Activated gamma-delta T cell treated with Interleukin-2 at 50 U/mL for 16 hours (primary cell): ENCODE measurements around the gene SEC24D.
"Not testable (repeated sequence)": the region's sequence is repeated elsewhere in the genome, so short reads cannot be mapped to it uniquely, and the experiment has no call there.

ENCODE experiments used
- DNase-seq: peaks from one replicate; pipeline ENCODE4 v3.0.0-alpha.2; 2020

The SEC24D gene, protein sequence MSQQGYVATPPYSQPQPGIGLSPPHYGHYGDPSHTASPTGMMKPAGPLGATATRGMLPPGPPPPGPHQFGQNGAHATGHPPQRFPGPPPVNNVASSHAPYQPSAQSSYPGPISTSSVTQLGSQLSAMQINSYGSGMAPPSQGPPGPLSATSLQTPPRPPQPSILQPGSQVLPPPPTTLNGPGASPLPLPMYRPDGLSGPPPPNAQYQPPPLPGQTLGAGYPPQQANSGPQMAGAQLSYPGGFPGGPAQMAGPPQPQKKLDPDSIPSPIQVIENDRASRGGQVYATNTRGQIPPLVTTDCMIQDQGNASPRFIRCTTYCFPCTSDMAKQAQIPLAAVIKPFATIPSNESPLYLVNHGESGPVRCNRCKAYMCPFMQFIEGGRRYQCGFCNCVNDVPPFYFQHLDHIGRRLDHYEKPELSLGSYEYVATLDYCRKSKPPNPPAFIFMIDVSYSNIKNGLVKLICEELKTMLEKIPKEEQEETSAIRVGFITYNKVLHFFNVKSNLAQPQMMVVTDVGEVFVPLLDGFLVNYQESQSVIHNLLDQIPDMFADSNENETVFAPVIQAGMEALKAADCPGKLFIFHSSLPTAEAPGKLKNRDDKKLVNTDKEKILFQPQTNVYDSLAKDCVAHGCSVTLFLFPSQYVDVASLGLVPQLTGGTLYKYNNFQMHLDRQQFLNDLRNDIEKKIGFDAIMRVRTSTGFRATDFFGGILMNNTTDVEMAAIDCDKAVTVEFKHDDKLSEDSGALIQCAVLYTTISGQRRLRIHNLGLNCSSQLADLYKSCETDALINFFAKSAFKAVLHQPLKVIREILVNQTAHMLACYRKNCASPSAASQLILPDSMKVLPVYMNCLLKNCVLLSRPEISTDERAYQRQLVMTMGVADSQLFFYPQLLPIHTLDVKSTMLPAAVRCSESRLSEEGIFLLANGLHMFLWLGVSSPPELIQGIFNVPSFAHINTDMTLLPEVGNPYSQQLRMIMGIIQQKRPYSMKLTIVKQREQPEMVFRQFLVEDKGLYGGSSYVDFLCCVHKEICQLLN

DNA sequence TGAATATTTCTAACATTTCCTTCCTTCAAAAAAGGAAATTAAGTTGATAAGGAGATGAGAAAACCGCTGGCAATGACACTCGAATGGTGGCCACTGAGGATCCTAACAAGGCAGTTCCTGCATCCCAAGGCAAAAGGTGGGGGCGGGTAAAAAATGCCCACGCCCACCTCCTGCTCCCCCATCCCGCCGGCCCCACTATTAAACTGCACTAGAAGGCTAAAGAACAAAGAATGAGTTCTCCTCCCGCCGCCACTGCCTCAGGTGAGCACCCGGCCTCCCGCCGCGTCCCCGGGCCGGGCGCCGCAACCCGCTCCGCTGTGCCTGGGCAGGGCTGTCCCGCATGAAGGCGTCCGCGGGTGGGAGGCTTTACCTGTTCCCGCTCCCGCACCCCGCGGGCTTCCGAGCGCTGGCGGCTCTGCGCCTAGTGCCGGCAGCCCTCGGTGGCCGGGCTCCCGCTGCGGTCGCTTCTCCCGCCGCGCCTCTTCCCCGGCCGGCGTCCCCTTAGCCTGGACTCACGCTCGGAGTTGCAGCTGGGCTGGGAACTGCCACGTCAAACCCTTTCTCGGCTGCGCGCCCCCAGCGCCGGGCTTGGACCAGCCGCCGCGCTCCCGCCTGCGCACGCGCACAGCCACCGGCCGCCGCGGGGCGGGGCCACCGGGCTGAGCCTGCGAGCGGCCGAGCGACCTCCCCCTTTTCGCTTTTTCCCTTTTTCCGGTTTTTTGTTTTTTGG, at the start of gene SEC24D:
TSS of gene SEC24D (minus strand) at position 556 of the 730 bp plus-strand sequence. CDS start 2,430 bp downstream, outside the sequence.
- DNase-seq: peak; percentile 76

DNA sequence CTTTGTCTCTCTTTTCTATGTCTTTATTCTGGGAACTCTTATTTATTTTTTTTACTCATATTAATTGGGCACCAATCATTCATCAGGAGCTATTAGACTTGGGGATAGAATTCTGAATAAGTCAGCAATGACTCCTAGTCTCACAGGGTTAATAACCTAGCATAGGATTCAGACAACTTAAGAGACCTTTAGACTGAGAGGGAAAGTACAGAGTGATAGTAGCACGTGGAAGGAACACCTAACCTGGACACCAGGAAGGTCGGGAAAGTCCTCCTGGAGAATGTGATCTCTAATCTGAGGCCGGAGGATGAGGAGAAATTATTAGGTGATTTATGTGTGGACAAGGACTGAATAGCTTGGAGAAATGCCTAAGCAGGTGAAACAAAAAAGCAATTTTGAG, 48.8 kb upstream of the SEC24D start:
- no peak for DNase-seq

DNA sequence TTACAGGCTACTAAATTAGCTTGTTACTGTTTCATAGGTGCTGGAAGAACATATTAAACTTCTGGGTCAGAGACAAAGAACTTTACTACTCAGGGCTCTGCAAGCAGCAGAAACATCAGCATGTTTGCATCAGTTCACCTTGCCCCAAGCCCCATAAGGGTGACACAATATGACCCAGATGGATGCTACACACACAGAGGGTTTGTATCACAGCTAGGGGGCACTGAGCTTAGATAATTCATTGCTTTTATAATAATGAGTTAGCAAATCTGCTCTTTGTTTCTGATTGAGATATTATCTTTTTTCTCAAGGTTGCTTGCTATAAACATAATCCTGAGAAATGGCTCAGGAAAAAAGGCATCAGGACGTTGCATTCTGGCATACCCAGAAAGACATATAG, 47.9 kb upstream of the SEC24D start:
- DNase-seq: no peak

DNA sequence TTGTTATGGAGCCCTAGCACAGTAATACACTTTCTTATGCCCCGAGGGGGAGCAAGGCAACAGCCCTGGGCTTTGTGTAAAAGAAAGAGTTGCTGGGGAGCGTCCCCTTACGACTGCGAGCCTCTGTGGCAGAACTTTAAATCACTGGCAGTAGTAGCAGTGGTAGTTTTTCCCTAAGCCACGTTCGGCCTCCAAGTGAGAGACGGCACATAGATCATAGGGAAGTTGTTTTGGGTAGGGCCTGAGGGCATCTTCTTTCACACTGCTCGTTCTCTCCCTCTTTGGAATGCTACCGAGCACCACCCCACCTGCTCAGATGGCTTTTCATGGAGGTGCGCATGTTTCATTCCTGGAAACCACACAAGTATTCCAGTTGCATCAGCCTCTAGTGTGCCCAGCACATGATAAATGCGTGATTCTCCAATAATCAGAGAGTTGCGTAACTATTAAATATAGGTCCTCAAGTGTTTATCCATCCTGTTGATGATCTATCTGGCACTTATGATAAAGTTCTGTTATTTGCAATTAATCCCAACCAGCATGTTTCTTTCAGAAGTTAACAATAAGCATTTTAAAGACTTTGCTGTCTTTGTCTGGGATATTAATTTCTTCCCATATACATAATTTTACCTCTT, 45.7 kb upstream of the SEC24D start:
- no peak for DNase-seq

DNA sequence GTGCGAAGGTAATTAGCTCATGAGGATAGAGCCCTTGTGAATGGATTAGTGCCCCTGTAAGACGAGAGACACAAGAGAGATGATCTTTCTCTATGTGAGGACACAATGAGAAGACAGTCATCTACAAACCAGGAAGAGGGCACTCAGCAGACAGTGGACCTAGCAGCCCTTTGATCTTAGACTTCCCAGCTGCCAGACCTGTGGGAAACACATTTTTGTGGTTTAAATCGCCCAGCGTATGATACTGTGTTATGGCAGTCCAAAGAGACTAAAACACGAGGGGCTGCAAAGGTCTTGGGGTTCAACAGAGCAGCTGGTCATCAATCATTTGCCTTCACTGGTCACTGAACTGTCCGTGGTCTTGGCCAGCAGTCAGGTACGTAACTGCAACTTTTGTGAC, 43.5 kb upstream of the SEC24D start:
- DNase-seq: no peak

DNA sequence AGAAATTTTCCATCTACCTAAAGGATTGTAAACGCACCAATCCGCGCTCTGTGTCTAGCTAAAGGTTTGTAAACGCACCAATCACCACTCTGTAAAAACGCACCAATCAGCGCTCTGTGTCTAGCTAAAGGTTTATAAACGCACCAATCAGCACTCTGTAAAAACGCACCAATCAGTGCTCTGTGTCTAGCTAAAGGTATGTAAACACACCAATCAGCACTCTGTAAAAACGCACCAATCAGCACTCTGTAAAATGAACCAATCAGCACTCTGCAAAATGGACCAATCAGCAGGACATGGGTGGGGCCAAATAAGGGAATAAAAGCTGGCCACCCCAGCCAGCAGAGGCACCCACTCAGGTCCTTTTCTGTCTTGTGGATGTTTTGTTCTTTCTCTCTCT, 42.6 kb upstream of the SEC24D start:
- DNase-seq: not testable (repeated sequence)

DNA sequence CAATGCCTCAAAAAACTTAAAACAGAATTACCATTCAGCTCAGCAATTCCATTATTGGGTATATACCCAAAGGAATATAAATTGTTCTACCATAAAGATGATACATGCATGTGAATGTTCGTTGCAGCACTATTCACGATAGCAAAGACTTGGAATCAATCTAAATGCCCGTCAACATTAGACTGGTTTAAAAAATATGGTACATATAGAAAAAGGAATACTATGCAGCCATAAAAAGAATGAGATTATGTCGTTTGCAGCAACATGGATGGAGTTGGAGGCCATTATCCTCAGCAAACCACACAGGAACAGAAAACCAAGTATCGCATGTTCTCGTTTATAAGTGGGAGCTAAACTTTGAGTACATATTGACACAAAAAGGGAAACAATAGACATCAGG, 41.9 kb upstream of the SEC24D start:
- no peak for DNase-seq

DNA sequence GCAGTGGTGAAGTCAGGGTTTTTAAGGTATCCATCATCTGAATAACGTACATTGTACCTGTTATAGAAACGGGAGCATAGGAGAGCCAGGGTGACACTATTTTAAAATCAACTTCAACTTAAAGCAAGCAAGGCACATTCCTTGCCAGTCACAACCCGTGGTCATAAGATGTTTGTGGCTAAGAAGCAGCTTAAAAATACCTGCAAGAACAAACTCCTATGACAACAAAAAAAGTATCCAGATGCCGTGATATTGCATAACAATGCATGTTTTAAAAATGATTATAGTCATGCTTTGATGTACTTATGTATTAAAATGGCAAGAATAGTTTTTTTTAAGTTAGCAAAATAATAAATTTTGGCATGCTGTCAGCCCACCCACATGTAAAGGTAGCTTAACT, 36.3 kb upstream of the SEC24D start:
- DNase-seq: no peak

DNA sequence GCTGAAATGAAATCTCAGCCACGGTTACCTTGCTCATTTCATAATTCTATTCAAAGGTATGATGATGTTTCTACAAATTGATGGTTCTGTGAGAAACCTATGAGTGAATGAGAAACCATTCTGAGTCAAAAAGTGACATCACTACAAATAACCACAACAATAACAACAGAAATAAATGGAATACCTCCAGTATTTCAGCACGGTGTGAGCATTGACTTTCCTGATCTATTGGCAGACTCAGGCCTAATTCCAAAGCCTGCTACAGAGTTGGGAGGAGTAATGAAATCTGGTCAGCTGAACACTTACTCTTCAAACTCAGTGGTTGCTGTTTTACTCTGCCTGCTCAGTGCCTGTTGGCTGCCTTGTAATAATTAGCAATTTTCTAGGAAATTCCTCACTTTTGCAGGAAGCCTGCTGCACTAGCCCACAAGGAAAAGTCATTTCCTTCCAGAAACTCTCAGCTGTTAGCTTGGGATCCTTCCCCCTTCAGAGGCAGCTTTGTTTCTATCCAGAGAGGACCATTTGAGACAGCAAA, 33.9 kb upstream of the SEC24D start:
- no peak for DNase-seq

DNA sequence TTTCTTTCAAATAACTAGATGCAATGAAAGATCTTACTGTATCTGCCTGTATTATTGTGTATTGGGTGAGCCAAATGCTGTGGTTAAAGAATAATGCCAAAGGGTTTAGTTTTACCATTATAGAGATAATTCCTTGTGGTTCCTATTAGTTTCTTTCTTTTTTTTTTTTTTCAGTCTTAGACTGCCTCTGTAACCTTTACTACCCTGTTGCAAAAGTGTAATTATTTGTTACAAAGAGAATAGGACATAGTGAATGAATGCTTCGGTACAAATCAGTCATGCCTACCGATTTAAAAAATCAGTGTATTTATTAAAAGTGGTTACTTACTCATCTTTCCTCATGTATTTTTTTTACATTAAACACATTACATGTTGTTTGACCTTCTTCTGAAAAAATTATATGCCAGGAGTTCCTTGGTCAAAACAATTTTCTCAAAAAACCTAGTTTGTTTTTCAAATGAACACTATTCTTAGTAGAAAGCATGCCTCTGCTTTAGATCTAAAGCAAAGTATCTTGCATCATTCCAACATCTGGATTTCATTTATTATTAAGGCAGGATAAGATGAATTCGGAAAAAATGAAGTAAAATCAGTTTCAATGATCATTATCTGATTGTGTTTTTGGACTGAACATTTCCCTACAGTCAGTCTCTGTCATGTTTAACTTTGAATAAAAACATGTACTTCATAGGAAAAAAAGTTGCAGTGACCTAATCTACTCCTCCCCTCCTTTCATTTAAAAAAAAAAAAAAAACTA, 31.6 kb upstream of the SEC24D start:
- DNase-seq: no peak

DNA sequence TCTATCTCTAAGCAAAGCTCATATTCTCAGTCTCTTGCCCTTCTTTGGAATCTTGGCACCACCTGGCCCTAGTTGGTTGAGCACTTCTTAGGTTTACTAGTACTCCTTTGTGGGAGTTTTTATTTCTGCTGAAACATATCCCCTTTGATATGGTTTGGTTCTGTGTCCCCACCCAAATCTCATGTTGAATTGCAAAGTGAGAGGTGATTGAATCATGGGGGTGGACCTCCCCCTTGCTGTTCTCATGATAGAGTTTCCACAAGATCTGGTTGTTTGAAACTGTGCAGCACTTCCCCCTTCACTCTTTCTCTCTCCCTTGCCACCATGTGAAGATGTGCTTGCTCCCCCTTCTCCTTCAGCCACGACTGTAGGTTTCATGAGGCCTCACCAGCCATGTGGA, 30.5 kb upstream of the SEC24D start:
- no peak for DNase-seq

DNA sequence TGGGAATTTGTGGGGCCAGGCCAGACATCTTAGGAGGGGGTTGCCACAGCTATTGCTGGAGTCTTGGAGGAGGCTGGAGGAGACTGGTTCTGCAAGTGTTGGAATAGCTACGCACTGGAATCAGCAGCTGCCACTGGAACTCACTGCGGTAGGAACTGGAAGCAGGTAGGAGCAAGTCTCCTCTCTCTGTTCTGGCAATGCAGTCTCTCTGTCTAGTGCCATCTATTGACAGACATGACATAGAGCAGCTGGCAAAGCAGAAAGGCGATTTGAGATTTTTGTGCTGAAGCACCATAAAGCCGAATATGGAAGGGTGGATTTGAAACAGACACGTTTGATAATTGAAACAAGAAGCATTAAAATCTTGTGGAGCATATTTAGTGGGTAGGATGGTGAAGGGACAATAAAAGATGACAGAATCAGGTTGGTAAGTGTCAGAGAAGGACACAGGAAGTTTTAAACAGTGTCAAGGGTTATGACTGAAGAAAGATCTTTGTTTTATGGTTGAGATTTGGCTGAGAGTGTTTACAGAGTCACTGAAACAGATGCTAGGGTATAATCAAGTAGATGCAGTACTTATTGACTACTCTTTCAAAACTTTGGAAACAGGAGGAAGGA, 29.3 kb upstream of the SEC24D start:
- DNase-seq: no peak

DNA sequence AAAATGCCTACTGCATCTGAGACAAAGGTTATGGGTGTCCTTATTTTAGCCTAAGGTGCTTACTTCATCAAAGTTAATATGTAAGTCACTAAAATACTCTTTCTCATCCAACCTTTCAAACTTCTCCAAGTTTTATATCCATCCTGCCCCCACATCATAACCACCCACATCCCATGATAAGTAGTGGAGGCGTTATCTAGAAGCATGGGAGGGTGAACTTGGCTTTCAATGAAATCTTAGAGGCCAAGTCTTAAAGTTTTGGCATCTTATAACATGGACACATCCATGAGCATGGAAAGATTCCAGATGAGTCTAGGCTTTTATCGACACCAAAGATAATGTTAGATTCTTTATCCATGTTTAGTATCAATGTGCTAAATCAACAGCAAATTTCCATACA, 22.9 kb upstream of the SEC24D start:
- no peak for DNase-seq

DNA sequence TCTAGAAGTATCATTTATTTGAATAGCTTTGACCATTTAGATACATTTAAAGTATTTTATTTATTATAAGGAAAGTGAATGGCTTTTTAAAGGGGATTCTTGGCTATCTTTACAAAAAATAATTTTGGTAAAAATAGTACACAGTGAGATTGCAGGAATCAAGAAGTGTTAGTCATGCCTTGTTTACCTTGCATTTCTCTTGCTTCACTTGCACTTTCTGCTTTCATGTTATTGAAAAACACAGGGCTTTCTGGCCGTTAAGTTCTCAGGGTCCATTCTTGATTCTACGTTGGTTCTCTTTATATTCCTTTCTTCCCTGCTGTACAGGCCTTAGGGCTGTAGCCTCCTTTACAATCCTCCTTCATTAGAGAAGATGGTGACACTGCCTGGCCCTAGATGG, 21.8 kb upstream of the SEC24D start:
- no peak for DNase-seq

DNA sequence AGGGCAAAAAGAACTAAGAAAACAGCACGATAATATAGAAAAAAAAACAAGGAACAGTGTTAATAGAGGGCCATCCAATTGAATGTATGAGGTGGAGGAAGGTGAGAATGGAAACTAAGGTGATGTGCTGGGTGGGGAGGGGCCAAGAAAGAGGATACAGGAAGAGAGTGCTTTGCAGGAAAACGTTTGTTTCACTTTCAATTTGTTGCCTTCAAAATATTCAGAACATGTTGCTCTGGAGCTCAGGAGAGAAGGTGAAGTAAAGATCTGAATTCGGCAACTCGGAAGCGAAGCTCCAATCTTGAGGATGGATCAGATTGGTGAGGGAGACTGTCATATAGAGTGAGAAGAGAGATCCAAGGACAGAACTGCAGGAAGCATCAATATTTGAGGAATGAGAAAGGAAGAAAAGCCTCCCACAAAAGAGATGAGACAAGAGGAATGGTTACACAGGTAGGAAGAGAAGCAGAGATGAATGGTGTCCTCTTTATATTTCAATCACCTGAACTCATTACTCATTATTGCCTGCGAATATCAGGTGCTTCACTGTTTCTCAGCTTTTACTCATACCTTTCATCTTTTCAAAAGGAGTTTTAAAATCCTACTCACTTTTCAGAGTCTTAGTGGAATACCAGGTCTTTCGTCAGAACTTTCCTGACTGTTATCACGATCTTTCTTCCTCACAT, 14.7 kb upstream of the SEC24D start:
- peak; percentile 39 for DNase-seq

DNA sequence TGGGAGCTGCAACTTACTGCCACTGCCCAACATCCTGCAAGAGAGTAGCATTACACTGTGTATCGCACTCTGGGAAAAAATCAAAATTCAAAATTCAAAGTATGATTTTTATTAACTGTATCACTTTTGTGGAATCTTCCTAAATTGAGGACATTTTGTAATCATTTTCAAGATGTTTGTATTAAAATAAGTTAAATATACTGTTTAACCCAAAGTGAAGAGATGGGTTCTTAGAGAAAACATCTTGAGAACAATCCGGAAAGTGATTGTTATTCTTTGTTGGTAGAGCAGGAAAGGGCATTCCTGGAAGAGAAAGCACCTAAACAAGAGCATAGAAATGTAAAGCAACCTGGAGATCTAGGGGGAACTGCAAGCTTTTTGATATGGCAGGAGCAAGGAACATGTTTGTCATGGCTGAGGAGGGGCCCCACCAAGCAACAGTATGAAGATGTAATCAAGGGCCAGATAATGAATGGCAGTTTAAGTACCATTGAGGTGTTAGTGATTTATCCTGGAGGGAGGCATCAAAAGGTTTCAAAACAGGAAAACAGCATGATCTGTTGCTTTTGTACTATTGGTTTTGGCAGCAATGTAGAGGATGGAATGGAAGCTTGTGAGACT, 14.1 kb upstream of the SEC24D start:
- no peak for DNase-seq

DNA sequence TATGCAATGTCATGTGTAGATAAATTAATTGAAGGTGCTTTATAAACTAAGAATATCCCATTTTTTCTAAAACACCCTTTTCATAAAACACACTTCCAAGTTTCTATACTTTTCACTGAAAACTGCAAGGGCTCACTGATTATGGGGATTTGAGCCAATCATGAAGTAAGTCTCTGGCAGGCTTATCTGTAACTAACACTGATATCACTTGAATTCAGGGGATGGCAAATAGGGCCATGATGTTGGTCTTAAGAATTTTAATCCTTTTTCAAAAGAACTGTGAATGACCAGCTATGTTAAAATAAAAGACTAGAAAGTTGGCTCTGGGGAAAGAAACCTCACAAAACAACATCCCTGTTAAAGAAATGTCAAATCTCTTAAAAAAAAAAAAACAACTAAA, 13.0 kb upstream of the SEC24D start:
- no peak for DNase-seq

DNA sequence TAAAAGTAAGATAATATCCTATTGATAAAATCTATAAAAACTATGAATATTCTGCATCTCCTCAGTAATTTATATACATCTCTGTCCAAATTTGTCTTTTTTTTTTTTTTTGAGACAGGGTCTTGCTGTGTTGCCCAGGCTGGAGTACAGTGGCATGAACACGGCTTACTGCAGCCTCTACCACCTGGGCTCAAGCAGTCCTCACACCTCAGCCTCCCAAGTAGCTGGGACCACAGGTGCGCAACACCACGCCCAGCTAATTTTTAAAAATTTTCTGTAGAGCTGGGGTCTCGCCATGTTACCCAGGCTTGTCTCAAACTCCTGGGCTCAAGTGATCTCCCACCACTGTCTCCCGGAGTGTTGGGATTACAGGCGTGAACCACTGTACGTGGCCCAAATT, 12.3 kb upstream of the SEC24D start:
- DNase-seq: no peak

DNA sequence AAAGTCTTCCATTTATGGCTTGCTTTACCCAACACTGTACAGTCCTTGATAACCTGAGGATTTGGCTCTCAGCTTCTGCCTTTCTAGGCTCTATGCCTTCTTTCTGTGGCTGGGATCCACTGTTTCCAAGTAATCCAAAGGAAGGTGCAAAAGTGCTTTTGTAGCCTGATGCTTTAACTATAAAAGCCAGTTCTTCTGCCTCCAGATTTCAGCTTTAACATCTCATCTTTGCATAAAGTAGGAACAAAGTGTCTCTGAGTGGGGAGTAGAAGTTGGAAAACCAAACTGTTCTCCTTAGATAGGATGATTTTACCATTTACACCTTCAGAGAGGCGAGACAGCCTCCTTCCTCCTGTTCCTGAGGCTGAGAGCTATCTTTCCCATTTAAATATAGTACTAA, 11.1 kb upstream of the SEC24D start:
- DNase-seq: no peak

DNA sequence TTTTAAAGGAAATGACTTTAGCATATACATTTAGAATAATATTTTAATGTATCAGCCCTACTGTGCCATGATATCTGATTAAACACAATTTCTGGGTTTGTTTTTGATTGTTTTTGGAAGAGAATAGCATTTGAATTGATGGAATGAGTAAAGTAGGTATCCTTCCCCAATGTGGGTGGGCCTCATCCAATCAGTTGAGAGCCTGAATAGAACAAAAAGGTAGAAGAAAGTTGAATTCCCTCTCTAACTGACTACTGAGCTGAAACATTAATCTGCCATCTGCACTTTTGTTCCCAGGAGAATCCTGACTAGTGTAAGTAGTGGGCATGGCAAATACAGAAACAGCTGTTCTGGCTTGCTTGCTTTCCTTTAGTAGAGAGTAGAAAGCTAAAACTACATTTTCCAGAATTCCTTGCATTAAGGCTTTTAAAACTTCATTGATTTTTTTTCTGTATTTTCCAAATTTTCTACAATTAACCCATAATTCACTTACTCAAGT, 9.7 kb upstream of the SEC24D start:
- no peak for DNase-seq
